ENCODE results near the gene GJD3. TPM values are rescaled to one million over a fixed set of nuclear protein-coding genes. Genes with fewer than 3 reads are reported as not detected.
"Not testable (repeated sequence)": the region's sequence is repeated elsewhere in the genome, so short reads cannot be mapped to it uniquely, and the experiment has no call there.

GJD3 gene
- total RNA-seq, 1 experiment from 2014 or later = not detected

GRCh38 chr17:40382251-40382650, 17.7 kb upstream of the GJD3 start:
- no TSS peak for BruUV-seq (replicated peaks)
- Histone ChIP-seq H2AFZ (no peak overlapping the region), H3F3A (ENCODE audit: insufficient read depth, low read depth) (peaks cover 27% of the 10 kb centered on the region; the same call in 1 of the 2 replicates), H3K79me2 (ENCODE audit: low read depth) (no peaks in the 10 kb centered on the region), H3K4me1 (replicated peaks; ENCODE audit: insufficient read depth) (no peaks in the 10 kb centered on the region), H3K4me3 (no peak overlapping the region), H3K9me2 (ENCODE audit: insufficient read depth) (no peaks in the 10 kb centered on the region), H3K27me3 (ENCODE audit: insufficient read depth, low read depth) (no peaks in the 10 kb centered on the region), H3K4me2 (no peak overlapping the region), H3K9me3 (ENCODE audit: insufficient read depth, low read depth) (no peaks in the 10 kb centered on the region), H4K20me1 (ENCODE audit: insufficient read depth) (no peaks in the 10 kb centered on the region), H3K36me3 (ENCODE audit: low read depth) (no peaks in the 10 kb centered on the region), H3K27ac (no peak overlapping the region)
- ChIA-PET CTCF (no interaction called here), POLR2A (ENCODE audit: unreplicated experiment) (no interaction called here)
- intact Hi-C loops (cut with micrococcal nuclease; ENCODE audit: unreplicated experiment) = no loop called here
- no peak for TF ChIP-seq EZH2 (IDR thresholded peaks at IDR 0.05; ENCODE audit: low read depth)
- TF ChIP-seq, protein P1, sequence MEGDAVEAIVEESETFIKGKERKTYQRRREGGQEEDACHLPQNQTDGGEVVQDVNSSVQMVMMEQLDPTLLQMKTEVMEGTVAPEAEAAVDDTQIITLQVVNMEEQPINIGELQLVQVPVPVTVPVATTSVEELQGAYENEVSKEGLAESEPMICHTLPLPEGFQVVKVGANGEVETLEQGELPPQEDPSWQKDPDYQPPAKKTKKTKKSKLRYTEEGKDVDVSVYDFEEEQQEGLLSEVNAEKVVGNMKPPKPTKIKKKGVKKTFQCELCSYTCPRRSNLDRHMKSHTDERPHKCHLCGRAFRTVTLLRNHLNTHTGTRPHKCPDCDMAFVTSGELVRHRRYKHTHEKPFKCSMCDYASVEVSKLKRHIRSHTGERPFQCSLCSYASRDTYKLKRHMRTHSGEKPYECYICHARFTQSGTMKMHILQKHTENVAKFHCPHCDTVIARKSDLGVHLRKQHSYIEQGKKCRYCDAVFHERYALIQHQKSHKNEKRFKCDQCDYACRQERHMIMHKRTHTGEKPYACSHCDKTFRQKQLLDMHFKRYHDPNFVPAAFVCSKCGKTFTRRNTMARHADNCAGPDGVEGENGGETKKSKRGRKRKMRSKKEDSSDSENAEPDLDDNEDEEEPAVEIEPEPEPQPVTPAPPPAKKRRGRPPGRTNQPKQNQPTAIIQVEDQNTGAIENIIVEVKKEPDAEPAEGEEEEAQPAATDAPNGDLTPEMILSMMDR (conservative IDR thresholded peaks at IDR 0.05) = no peak
- DNase-seq = no peak

GRCh38 chr17:40378966-40379365, 14.4 kb upstream of the GJD3 start:
- Histone ChIP-seq H2AFZ (no peak overlapping the region), H4K20me1 (ENCODE audit: insufficient read depth) (no peaks in the 10 kb centered on the region), H3K9me2 (ENCODE audit: insufficient read depth) (no peaks in the 10 kb centered on the region), H3K36me3 (ENCODE audit: low read depth) (no peaks in the 10 kb centered on the region), H3K4me3 (no peak overlapping the region), H3K27me3 (ENCODE audit: insufficient read depth, low read depth) (no peaks in the 10 kb centered on the region), H3K9me3 (ENCODE audit: insufficient read depth, low read depth) (no peaks in the 10 kb centered on the region), H3K79me2 (ENCODE audit: low read depth) (no peaks in the 10 kb centered on the region), H3K4me1 (replicated peaks; ENCODE audit: insufficient read depth) (no peaks in the 10 kb centered on the region), H3K4me2 (no peak overlapping the region), H3F3A (ENCODE audit: insufficient read depth, low read depth) (peaks cover 8% of the 10 kb centered on the region; the same call in 1 of the 2 replicates), H3K27ac (no peak overlapping the region)
- intact Hi-C loops (cut with micrococcal nuclease; ENCODE audit: unreplicated experiment) = no loop called here
- TF ChIP-seq, protein P1 (conservative IDR thresholded peaks at IDR 0.05) = no peak
- no peak for TF ChIP-seq EZH2 (IDR thresholded peaks at IDR 0.05; ENCODE audit: low read depth)
- no TSS peak for BruUV-seq (replicated peaks)
- ChIA-PET POLR2A (ENCODE audit: unreplicated experiment) (no interaction called here), CTCF (no interaction called here)
- no peak for DNase-seq

GRCh38 chr17:40377832-40378231, 13.3 kb upstream of the GJD3 start:
- no TSS peak for BruUV-seq (replicated peaks)
- Histone ChIP-seq H3K79me2 (ENCODE audit: low read depth) (no peaks in the 10 kb centered on the region), H2AFZ (no peak overlapping the region), H3K4me3 (no peak overlapping the region), H4K20me1 (ENCODE audit: insufficient read depth) (no peaks in the 10 kb centered on the region), H3F3A (ENCODE audit: insufficient read depth, low read depth) (peaks cover 1% of the 10 kb centered on the region; the same call in 1 of the 2 replicates), H3K4me2 (no peak overlapping the region), H3K9me3 (ENCODE audit: insufficient read depth, low read depth) (no peaks in the 10 kb centered on the region), H3K27ac (no peak overlapping the region), H3K9me2 (ENCODE audit: insufficient read depth) (no peaks in the 10 kb centered on the region), H3K27me3 (ENCODE audit: insufficient read depth, low read depth) (no peaks in the 10 kb centered on the region), H3K4me1 (replicated peaks; ENCODE audit: insufficient read depth) (peaks cover 2% of the 10 kb centered on the region; the same call in 1 of the 2 replicates), H3K36me3 (ENCODE audit: low read depth) (no peaks in the 10 kb centered on the region)
- intact Hi-C loops (cut with micrococcal nuclease; ENCODE audit: unreplicated experiment) = no loop called here
- TF ChIP-seq, protein P1 (conservative IDR thresholded peaks at IDR 0.05) = no peak
- no peak for TF ChIP-seq EZH2 (IDR thresholded peaks at IDR 0.05; ENCODE audit: low read depth)
- ChIA-PET POLR2A (ENCODE audit: unreplicated experiment) (no interaction called here), CTCF (no interaction called here)
- DNase-seq = no peak

DNA sequence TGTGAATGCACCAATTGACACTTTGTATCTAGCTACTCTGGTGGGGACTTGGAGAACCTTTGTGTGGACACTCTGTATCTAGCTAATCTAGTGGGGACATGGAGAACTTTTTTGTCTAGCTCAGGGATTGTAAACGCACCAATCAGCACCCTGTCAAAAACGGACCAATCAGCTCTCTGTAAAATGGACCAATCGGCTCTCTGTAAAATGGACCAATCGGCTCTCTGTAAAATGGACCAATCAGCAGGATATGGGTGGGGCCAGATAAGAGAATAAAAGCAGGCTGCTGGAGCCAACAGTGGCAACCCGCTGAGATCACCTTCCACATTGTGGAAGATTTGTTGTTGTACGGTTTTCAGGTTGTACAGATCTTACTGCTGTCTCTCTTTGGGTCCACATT, 12.0 kb upstream of the GJD3 start:
- ChIA-PET CTCF (interaction anchor here (0.6 kb wide), 2 partner anchors 42 to 115 kb away, joined by 4 to 6 read pairs; no protein-coding TSS in a partner anchor), POLR2A (ENCODE audit: unreplicated experiment) (interaction anchor here (0.6 kb wide), 1 partner anchor 11 kb away, joined by 6 read pairs; no protein-coding TSS in a partner anchor)
- H3K79me2 ChIP-seq (ENCODE audit: low read depth); H3K4me3 ChIP-seq; H3K36me3 ChIP-seq (ENCODE audit: low read depth); H3K9me2 ChIP-seq (ENCODE audit: insufficient read depth); H3K9me3 ChIP-seq (ENCODE audit: insufficient read depth, low read depth); H3K27ac ChIP-seq; H2AFZ ChIP-seq; H3K27me3 ChIP-seq (ENCODE audit: insufficient read depth, low read depth); BruUV-seq (replicated peaks); H3K4me2 ChIP-seq; H3F3A ChIP-seq (ENCODE audit: insufficient read depth, low read depth); intact Hi-C loops (cut with micrococcal nuclease; ENCODE audit: unreplicated experiment); H4K20me1 ChIP-seq (ENCODE audit: insufficient read depth); DNase-seq: not testable (repeated sequence)
- H3K4me1 ChIP-seq (replicated peaks; ENCODE audit: insufficient read depth) = peaks cover 12% of the 10 kb centered on the region; the same call in 1 of the 2 replicates

- H3F3A ChIP-seq (ENCODE audit: insufficient read depth, low read depth); H3K36me3 ChIP-seq (ENCODE audit: low read depth); CTCF ChIA-PET; intact Hi-C loops (cut with micrococcal nuclease; ENCODE audit: unreplicated experiment); H3K27me3 ChIP-seq (ENCODE audit: insufficient read depth, low read depth); H3K79me2 ChIP-seq (ENCODE audit: low read depth); H3K9me2 ChIP-seq (ENCODE audit: insufficient read depth); POLR2A ChIA-PET (ENCODE audit: unreplicated experiment); H3K4me2 ChIP-seq; H4K20me1 ChIP-seq (ENCODE audit: insufficient read depth); BruUV-seq (replicated peaks); H3K9me3 ChIP-seq (ENCODE audit: insufficient read depth, low read depth); DNase-seq; H3K27ac ChIP-seq; H2AFZ ChIP-seq; H3K4me3 ChIP-seq: not testable (repeated sequence)
- H3K4me1 ChIP-seq (replicated peaks; ENCODE audit: insufficient read depth) = peaks cover 12% of the 10 kb centered on the region; the same call in 1 of the 2 replicates
These were observed 11.2 kb upstream of the GJD3 start for GRCh38 chr17:40375786-40376185.

Data from PC-9 (cell line).